Left ventricle myocardium inferior (tissue), 1 donor: ENCODE data around the gene CISH. TPM values are rescaled to one million over a fixed set of nuclear protein-coding genes. Genes with fewer than 3 reads are reported as not detected.

Source experiments
- DNase-seq: peaks from one replicate; pipeline ENCODE4 v3.0.0-alpha.2; 2020
- H3K27ac ChIP-seq: fragments of 200-600 bp; replicated peaks from 2 replicates; pipeline ENCODE4 v1.8.0; 2021
- H3K27me3 ChIP-seq: fragments of 200-600 bp; 2 replicates; pipeline ENCODE4 v1.8.0; 2021; ENCODE audit warnings: low read depth
- H3K36me3 ChIP-seq: fragments of 200-600 bp; 2 replicates; pipeline ENCODE4 v1.8.0; 2021
- H3K4me1 ChIP-seq: fragments of 200-600 bp; 2 replicates; pipeline ENCODE4 v1.8.0; 2021
- H3K4me3 ChIP-seq: fragments of 200-600 bp; 2 replicates; pipeline ENCODE4 v1.8.0; 2021; ENCODE audit warnings: mild to moderate bottlenecking, moderate library complexity
- H3K9me3 ChIP-seq: fragments of 200-600 bp; replicated peaks from 2 replicates; pipeline ENCODE4 v1.8.0; 2021
- CTCF ChIP-seq: fragments of 200-600 bp; IDR thresholded peaks from 2 replicates; pipeline ENCODE4 v1.8.0; 2021; ENCODE audit warnings: antibody characterized with exemption, mild to moderate bottlenecking, borderline replicate concordance
- intact Hi-C: fragments of 100-400 bp; cut with micrococcal nuclease; formaldehyde crosslinking; loops from one replicate; pipeline ENCODE4 v1.11.0; 2022
- total RNA-seq: library from RNA; stranded (reverse); fragmentation: NEBNext Ultra II Directional; extraction: Animal tissue kit (Norgen Biotek cat#: 25700); gene quantifications from one replicate; pipeline ENCODE4 v1.2.1, GENCODE V29; 2021
- donor health status: DM: no; HTN: yes; CAD: no; lungs with severe emphysema.

Gene CISH
- total RNA-seq, 1 donor from 2014 or later = 16.6 TPM

GRCh38 chr3:50557106-50557505 lies 54.5 kb downstream of the CISH start:
- intact Hi-C loops = no loop called here
- H3K9me3 ChIP-seq = no peaks in the 10 kb centered on the region
- DNase-seq = no peak
- TF ChIP-seq CTCF = no peak
- no peaks in the 10 kb centered on the region for H3K27me3 ChIP-seq
- no peak overlapping the region for H3K4me3 ChIP-seq
- no peaks in the 10 kb centered on the region for H3K36me3 ChIP-seq
- H3K4me1 ChIP-seq = peaks cover 24% of the 10 kb centered on the region
- no peak overlapping the region for H3K27ac ChIP-seq

Other genes with a start within 250 kb of the CISH start
- gene CACNA2D2, start 108.1 kb downstream of the CISH start, total RNA-seq = 2.3 TPM
- gene C3orf18, start 44.0 kb downstream of the CISH start, total RNA-seq = 57.2 TPM
- 16.1 TPM for gene HEMK1, start 42.3 kb downstream of the CISH start, total RNA-seq
- 359 TPM for gene MAPKAPK3, start 5.4 kb upstream of the CISH start, total RNA-seq
- gene DOCK3, start 63.2 kb upstream of the CISH start, total RNA-seq = 3.9 TPM